Gastrocnemius medialis (tissue), 4 donors: Measurements from ENCODE around the gene PRUNE2. TPM values are rescaled to one million over a fixed set of nuclear protein-coding genes. Genes with fewer than 3 reads are reported as not detected.

Experiments used
- ATAC-seq, 2 donors: fragments of 150-250 bp; one replicate each; pipeline ENCODE4 v1.9.1; 2016
- DNase-seq, 2 donors: peaks; one replicate each; pipeline ENCODE4 v3.0.0-alpha.2; 2019
- H3K27ac ChIP-seq, 4 donors: fragments of 200-600 bp; sonication (generic); 1 replicate in 1 of 4; 2 replicates in 3 of 4; pipeline ENCODE4 v1.5.1; 2016 to 2018; ENCODE audit warnings: mild to moderate bottlenecking in 2 of 4, moderate library complexity in 1 of 4
- H3K27me3 ChIP-seq, 3 donors: fragments of 200-600 bp; sonication (generic) in 2 of 3; 1 replicate in 1 of 3; 2 replicates in 2 of 3; pipeline versions ENCODE4 v1.5.1 to v1.6.0; 2016 to 2019; ENCODE audit warnings: mild to moderate bottlenecking in 1 of 3, moderate library complexity in 1 of 3
- H3K36me3 ChIP-seq, 2 donors: fragments of 200-600 bp; sonication (generic) in 1 of 2; one replicate each; pipeline ENCODE4 v1.5.1; 2017 to 2018
- H3K4me1 ChIP-seq, 2 donors: fragments of 200-600 bp; sonication (generic) in 1 of 2; one replicate each; pipeline ENCODE4 v1.5.1; 2016 to 2017; ENCODE audit warnings: mild to moderate bottlenecking in 2 of 2
- H3K4me3 ChIP-seq, 4 donors: fragments of 200-600 bp; sonication (generic) in 3 of 4; 1 replicate in 1 of 4; 2 replicates in 3 of 4; pipeline ENCODE4 v1.5.1; 2016 to 2019; ENCODE audit warnings: mild to moderate bottlenecking in 2 of 4
- H3K9me3 ChIP-seq, 3 donors: fragments of 200-600 bp; sonication (generic) in 2 of 3; 1 replicate in 1 of 3; 2 replicates in 2 of 3; pipeline ENCODE4 v1.5.1; 2016 to 2019
- POLR2A ChIP-seq, 2 donors: fragments of 450-650 bp; IDR thresholded peaks; one replicate each; pipeline ENCODE4 v1.6.1; 2017; ENCODE audit warnings: antibody characterized with exemption in 2 of 2, mild to moderate bottlenecking in 2 of 2, moderate library complexity in 2 of 2
- in situ Hi-C, 4 donors: fragments of 200-750 bp; cut with MboI; loops; one replicate each; pipeline versions ENCODE4 v1.15.0 to v1.8.0; 2017; ENCODE audit warnings: low sequenced_read_pairs in 4 of 4
- intact Hi-C: fragments of 100-400 bp; cut with DNase I; formaldehyde crosslinking; loops from one replicate; pipeline ENCODE4 v1.15.1; 2023; ENCODE audit warnings: low total_unique reads
- total RNA-seq, 4 donors: library from RNA; depleted of rRNA; stranded (reverse); fragments of >200 nt; gene quantifications; one replicate each; pipeline versions ENCODE4 v1.1.0 to v1.2.3, GENCODE V29; 2016
- TF ChIP-seq, protein P1 (sequence below), 5 experiments: fragments of 450-650 bp in 3 of 5; fragments of 200-600 bp in 2 of 5; sonication (generic) in 2 of 5; IDR thresholded peaks in 4 of 5; conservative IDR thresholded peaks in 1 of 5; 1 replicate in 4 of 5; 2 replicates in 1 of 5; pipeline ENCODE4 v1.5.1; 2016 to 2019; ENCODE audit warnings: antibody characterized with exemption in 5 of 5, mild to moderate bottlenecking in 3 of 5, moderate library complexity in 3 of 5

The PRUNE2 gene
- total RNA-seq, 4 donors from 2014 or later: 1.6 to 43.5 (median 11.0) TPM

DNA sequence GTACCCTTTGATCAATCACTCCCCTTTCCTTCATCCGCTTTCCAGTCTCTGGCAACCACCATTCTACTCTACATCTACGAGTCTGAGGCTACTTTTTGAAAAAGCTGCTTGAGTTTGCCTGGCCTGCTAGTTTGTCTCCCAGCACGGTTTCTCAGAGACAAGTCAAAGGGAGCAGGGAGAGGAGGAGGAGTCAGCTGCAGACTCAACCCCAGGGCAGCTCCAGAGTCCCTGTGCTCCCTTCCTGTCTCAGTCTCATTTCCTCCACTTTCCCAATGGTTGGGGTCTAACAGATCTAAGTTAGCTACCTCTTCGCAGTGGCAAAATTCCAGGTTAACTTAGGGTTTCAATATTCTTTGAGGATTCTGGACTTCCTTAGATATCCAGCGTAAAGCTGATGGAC lies 221.7 kb downstream of the PRUNE2 start:
- DNase-seq (no peak), ATAC-seq (no peak)
- Histone ChIP-seq H3K36me3 (no peaks in the 10 kb centered on the region), H3K27me3 (no peaks in the 10 kb centered on the region), H3K4me3 (no peak overlapping the region), H3K4me1 (no peaks in the 10 kb centered on the region), H3K27ac (no peak overlapping the region), H3K9me3 (no peaks in the 10 kb centered on the region)
- in situ Hi-C loops: no loop called here
- intact Hi-C loops: no loop called here
- TF ChIP-seq, protein P1, sequence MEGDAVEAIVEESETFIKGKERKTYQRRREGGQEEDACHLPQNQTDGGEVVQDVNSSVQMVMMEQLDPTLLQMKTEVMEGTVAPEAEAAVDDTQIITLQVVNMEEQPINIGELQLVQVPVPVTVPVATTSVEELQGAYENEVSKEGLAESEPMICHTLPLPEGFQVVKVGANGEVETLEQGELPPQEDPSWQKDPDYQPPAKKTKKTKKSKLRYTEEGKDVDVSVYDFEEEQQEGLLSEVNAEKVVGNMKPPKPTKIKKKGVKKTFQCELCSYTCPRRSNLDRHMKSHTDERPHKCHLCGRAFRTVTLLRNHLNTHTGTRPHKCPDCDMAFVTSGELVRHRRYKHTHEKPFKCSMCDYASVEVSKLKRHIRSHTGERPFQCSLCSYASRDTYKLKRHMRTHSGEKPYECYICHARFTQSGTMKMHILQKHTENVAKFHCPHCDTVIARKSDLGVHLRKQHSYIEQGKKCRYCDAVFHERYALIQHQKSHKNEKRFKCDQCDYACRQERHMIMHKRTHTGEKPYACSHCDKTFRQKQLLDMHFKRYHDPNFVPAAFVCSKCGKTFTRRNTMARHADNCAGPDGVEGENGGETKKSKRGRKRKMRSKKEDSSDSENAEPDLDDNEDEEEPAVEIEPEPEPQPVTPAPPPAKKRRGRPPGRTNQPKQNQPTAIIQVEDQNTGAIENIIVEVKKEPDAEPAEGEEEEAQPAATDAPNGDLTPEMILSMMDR (IDR thresholded peaks at IDR 0.05 in 4 of 5, conservative IDR thresholded peaks at IDR 0.05 in 1 of 5): no peak
- no peak for TF ChIP-seq POLR2A (IDR thresholded peaks at IDR 0.05)

DNA sequence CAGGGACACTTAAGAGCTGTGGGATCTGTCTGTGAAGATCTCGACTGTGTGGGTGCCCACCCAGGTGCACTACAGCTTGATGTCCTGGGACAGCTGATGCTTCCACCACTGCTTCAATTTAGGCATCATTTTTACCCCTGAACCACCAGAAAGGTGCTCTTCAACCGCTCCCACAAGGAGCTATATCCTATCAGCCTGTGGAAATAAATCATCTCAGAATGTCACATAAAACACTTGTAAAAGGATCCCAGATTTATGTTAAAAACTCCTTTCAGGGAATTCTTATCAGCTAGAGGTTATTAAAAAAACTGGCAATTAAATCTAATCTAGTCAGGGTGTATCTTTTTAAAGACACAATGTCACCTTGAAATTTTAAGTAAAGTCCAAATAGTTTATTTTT lies 224.4 kb downstream of the PRUNE2 start:
- no peak overlapping the region for H3K4me3 ChIP-seq
- intact Hi-C loops: no loop called here
- TF ChIP-seq POLR2A (IDR thresholded peaks at IDR 0.05): no peak
- TF ChIP-seq, protein P1 (IDR thresholded peaks at IDR 0.05 in 4 of 5, conservative IDR thresholded peaks at IDR 0.05 in 1 of 5): no peak
- H3K4me1 ChIP-seq: no peaks in the 10 kb centered on the region
- H3K9me3 ChIP-seq: no peaks in the 10 kb centered on the region
- H3K36me3 ChIP-seq: no peaks in the 10 kb centered on the region
- in situ Hi-C loops: no loop called here
- H3K27me3 ChIP-seq: no peaks in the 10 kb centered on the region
- DNase-seq: no peak
- H3K27ac ChIP-seq: no peak overlapping the region
- ATAC-seq: no peak

DNA sequence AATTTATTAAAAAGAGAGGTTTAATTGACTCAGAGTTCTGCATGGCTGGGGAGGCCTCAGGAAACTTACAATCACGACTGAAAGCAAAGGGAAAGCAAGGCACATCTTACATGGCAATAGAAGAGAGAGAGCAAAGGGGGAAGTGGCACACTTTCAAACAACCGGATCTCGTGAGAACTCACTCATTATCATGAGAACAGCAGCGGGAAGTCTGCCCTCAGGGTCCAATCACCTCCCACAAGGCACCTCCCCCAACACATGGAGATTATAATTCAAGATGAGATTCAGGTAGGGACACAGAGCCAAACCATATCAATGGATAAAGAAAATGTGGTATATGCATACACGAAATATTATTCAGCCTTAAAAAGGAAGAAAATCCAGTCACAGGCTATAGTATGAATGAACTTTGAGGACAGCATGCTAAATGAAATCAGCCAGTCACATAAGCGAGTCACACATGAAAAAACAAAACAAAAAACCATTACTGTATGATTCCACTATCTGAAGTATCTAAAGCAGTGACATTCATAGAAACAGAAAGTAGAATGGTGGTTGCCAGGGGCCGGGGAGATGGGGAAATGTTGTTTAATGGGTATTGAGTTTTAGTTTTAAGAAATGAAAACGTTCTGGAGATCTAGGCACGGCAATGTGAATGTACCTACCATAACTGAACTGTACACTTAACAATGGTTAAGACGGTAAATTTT lies 225.0 kb downstream of the PRUNE2 start:
- intact Hi-C loops: no loop called here

DNA sequence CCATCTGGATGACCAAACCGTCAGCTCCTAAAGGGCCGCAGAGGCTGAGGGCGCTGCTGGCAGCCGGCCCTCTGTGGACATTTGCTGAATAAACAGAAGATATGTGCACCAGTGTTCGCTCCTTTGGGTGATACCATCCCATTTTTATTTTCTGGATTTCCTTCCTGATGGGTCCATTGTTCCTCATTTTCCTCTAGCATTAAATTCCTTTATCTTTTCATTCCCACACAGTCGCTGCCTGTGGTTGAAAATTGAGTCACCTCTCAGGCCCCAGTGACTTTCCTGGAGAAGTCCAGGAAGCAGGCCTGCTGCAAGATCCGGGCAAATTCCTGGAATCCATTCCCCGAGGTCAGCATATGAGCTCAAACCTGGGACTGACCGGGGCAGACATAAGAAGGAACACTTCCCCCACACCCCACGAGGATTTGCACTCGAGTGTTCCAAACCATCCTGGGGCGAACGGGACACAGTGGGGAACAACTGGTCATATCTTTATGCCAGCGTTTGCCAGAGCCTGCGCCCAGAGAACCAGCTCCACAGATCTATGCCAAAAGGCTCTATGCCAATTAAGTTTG lies 228.3 kb downstream of the PRUNE2 start:
- H3K36me3 ChIP-seq: no peaks in the 10 kb centered on the region
- no peak overlapping the region for H3K4me3 ChIP-seq
- no peak for ATAC-seq
- no peaks in the 10 kb centered on the region for H3K9me3 ChIP-seq
- no peaks in the 10 kb centered on the region for H3K4me1 ChIP-seq
- no peak for DNase-seq
- intact Hi-C loops: no loop called here
- no peaks in the 10 kb centered on the region for H3K27me3 ChIP-seq
- H3K27ac ChIP-seq: no peak overlapping the region
- in situ Hi-C loops: no loop called here
- TF ChIP-seq POLR2A (IDR thresholded peaks at IDR 0.05): no peak
- TF ChIP-seq, protein P1 (IDR thresholded peaks at IDR 0.05 in 4 of 5, conservative IDR thresholded peaks at IDR 0.05 in 1 of 5): no peak

More for the DNA sequence above, 225.0 kb downstream of the PRUNE2 start:
- no peak for TF ChIP-seq POLR2A (IDR thresholded peaks at IDR 0.05)
- TF ChIP-seq, protein P1 (IDR thresholded peaks at IDR 0.05 in 4 of 5, conservative IDR thresholded peaks at IDR 0.05 in 1 of 5): no peak
- DNase-seq (no peak), ATAC-seq (no peak)
- in situ Hi-C loops: no loop called here
- no peaks in the 10 kb centered on the region for H3K9me3 ChIP-seq
- no peak overlapping the region for H3K4me3 ChIP-seq
- H3K27me3 ChIP-seq: no peaks in the 10 kb centered on the region
- H3K4me1 ChIP-seq: no peaks in the 10 kb centered on the region
- no peaks in the 10 kb centered on the region for H3K36me3 ChIP-seq
- no peak overlapping the region for H3K27ac ChIP-seq
